ENCODE data around the gene CYS1. TPM values are rescaled to one million over a fixed set of nuclear protein-coding genes. Genes with fewer than 3 reads are reported as not detected.

The CYS1 gene
- total RNA-seq, 1 donor from 2014 or later: 7.3 TPM

DNA sequence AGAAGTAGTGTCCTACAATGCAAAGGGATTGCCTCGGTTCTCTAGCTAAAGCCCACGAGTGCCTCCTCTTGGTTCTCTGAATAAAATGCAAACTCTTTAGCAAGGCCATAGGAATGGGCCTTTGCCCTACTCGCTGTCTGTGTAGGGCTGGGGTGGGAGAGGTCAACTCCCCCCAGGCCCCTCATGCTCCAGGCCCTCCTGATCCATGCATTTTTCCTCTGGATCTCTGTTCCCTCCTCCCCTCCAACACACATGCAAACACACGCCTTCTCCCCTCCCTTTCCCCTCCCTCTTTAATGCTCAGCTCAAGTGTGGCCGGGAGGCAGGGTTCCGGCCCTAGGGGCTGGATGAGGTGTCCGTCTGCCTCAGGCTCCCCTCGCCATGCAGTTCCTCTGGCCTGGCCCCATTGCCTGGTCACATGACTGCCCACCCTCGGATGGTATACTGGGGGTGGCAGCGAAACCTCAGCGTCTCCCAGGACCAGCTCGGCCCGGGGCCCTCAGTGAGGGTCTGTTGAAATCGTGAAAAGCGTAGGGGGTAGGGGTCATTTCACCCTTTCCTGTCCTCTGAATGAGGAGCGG, 51.7 kb downstream of the CYS1 start:
- peaks cover 6% of the 10 kb centered on the region for H3K4me1 Mint-ChIP-seq (ENCODE audit: unreplicated experiment)
- H3K4me3 Mint-ChIP-seq (ENCODE audit: unreplicated experiment): no peak overlapping the region
- H3K27ac Mint-ChIP-seq (ENCODE audit: unreplicated experiment): no peak overlapping the region
- peaks cover 5% of the 10 kb centered on the region for H3K36me3 Mint-ChIP-seq (ENCODE audit: low read depth, unreplicated experiment)
- TF ChIP-seq, protein P1, sequence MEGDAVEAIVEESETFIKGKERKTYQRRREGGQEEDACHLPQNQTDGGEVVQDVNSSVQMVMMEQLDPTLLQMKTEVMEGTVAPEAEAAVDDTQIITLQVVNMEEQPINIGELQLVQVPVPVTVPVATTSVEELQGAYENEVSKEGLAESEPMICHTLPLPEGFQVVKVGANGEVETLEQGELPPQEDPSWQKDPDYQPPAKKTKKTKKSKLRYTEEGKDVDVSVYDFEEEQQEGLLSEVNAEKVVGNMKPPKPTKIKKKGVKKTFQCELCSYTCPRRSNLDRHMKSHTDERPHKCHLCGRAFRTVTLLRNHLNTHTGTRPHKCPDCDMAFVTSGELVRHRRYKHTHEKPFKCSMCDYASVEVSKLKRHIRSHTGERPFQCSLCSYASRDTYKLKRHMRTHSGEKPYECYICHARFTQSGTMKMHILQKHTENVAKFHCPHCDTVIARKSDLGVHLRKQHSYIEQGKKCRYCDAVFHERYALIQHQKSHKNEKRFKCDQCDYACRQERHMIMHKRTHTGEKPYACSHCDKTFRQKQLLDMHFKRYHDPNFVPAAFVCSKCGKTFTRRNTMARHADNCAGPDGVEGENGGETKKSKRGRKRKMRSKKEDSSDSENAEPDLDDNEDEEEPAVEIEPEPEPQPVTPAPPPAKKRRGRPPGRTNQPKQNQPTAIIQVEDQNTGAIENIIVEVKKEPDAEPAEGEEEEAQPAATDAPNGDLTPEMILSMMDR (IDR thresholded peaks at IDR 0.05; ENCODE audit: unreplicated experiment): no peak
- no peak for DNase-seq (ENCODE audit: low spot score)
- peaks cover 8% of the 10 kb centered on the region for H3K27me3 Mint-ChIP-seq (ENCODE audit: unreplicated experiment)
- H3K9me3 Mint-ChIP-seq (ENCODE audit: unreplicated experiment): no peaks in the 10 kb centered on the region

DNA sequence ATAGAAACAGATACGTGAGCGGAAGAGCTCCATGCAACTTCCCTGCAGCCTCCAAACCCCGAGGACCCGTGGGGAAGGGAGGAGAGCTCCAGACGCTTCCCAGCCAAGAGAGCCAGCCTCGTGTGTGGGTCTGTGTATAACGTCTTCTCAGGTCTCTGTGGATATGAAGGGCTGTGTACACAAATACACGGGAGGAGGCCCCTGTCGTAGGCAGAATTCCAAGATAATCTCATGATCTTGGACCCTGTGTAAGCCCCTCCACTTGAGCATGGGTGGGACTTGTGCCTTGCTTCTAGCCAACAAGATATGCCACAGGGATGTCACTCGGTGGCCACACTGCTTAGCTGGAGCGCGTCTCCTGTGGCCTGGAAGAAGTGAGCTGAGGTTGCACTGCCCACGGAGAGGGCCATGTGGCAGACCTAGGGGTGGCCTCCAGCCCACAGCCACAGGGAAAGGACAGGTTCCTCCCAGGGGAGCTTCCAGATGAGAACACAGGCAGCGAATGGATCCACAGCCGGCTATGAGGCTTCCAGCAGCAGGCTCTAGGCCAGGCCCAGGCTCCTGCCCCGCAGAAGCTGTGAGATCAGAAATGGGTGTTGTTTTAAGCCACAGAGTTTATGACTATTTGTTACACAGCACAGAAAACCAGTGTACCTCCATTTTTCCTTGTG, 52.4 kb downstream of the CYS1 start:
- Mint-ChIP-seq H3K9me3 (ENCODE audit: unreplicated experiment) (no peaks in the 10 kb centered on the region), H3K36me3 (ENCODE audit: low read depth, unreplicated experiment) (peaks cover 5% of the 10 kb centered on the region), H3K27me3 (ENCODE audit: unreplicated experiment) (peaks cover 8% of the 10 kb centered on the region), H3K27ac (ENCODE audit: unreplicated experiment) (no peak overlapping the region), H3K4me3 (ENCODE audit: unreplicated experiment) (no peak overlapping the region), H3K4me1 (ENCODE audit: unreplicated experiment) (peaks cover 6% of the 10 kb centered on the region)
- no peak for DNase-seq (ENCODE audit: low spot score)
- TF ChIP-seq, protein P1 (IDR thresholded peaks at IDR 0.05; ENCODE audit: unreplicated experiment): no peak

GRCh38 chr2:10026940-10027569, 53.2 kb downstream of the CYS1 start:
- peaks cover 6% of the 10 kb centered on the region for H3K4me1 Mint-ChIP-seq (ENCODE audit: unreplicated experiment)
- peaks cover 5% of the 10 kb centered on the region for H3K36me3 Mint-ChIP-seq (ENCODE audit: low read depth, unreplicated experiment)
- H3K9me3 Mint-ChIP-seq (ENCODE audit: unreplicated experiment): no peaks in the 10 kb centered on the region
- H3K27me3 Mint-ChIP-seq (ENCODE audit: unreplicated experiment): peaks cover 6% of the 10 kb centered on the region
- no peak overlapping the region for H3K27ac Mint-ChIP-seq (ENCODE audit: unreplicated experiment)
- TF ChIP-seq, protein P1 (IDR thresholded peaks at IDR 0.05; ENCODE audit: unreplicated experiment): no peak
- DNase-seq (ENCODE audit: low spot score): no peak
- no peak overlapping the region for H3K4me3 Mint-ChIP-seq (ENCODE audit: unreplicated experiment)

GRCh38 chr2:10022966-10023662, 57.1 kb downstream of the CYS1 start:
- H3K9me3 Mint-ChIP-seq (ENCODE audit: unreplicated experiment): no peaks in the 10 kb centered on the region
- DNase-seq (ENCODE audit: low spot score): no peak
- TF ChIP-seq, protein P1 (IDR thresholded peaks at IDR 0.05; ENCODE audit: unreplicated experiment): no peak
- H3K4me3 Mint-ChIP-seq (ENCODE audit: unreplicated experiment): no peak overlapping the region
- no peak overlapping the region for H3K27ac Mint-ChIP-seq (ENCODE audit: unreplicated experiment)
- H3K36me3 Mint-ChIP-seq (ENCODE audit: low read depth, unreplicated experiment): peaks cover 5% of the 10 kb centered on the region
- H3K27me3 Mint-ChIP-seq (ENCODE audit: unreplicated experiment): peaks cover 5% of the 10 kb centered on the region
- peaks cover 4% of the 10 kb centered on the region for H3K4me1 Mint-ChIP-seq (ENCODE audit: unreplicated experiment)

All from endothelial cell (in vitro differentiated cells).